Sigmoid colon (tissue), 7 donors: ENCODE data around the gene ABCC4. TPM values are rescaled to one million over a fixed set of nuclear protein-coding genes. Genes with fewer than 3 reads are reported as not detected.

Experiments
- DNase-seq: peaks from one replicate; pipeline ENCODE4 v3.0.0-alpha.2; 2019
- H3K27ac ChIP-seq, 4 donors: fragments of 200-600 bp; sonication (generic); one replicate each; pipeline ENCODE4 v1.5.1; 2016 to 2019; ENCODE audit warnings: mild to moderate bottlenecking in 1 of 4
- H3K27me3 ChIP-seq, 3 donors: fragments of 200-600 bp; sonication (generic); one replicate each; pipeline ENCODE4 v1.5.1; 2019; ENCODE audit warnings: mild to moderate bottlenecking in 1 of 3
- H3K36me3 ChIP-seq, 4 donors: fragments of 200-600 bp; sonication (generic); one replicate each; pipeline ENCODE4 v1.5.1; 2016 to 2019
- H3K4me1 ChIP-seq, 4 donors: fragments of 200-600 bp; sonication (generic); one replicate each; pipeline ENCODE4 v1.5.1; 2017 to 2019
- H3K4me3 ChIP-seq, 4 donors: fragments of 200-600 bp; sonication (generic); one replicate each; pipeline ENCODE4 v1.5.1; 2017 to 2019; ENCODE audit warnings: mild to moderate bottlenecking in 2 of 4, moderate library complexity in 1 of 4
- H3K9me3 ChIP-seq, 4 donors: fragments of 200-600 bp in 3 of 4; sonication (generic) in 3 of 4; one replicate each; pipeline versions ENCODE4 v1.5.1 to v1.6.1; 2013 to 2019
- CTCF ChIP-seq, 4 experiments: fragments of 450-650 bp in 3 of 4; fragments of 200-600 bp in 1 of 4; IDR thresholded peaks; one replicate each; pipeline ENCODE4 v1.5.1; 2016 to 2019; ENCODE audit warnings: antibody characterized with exemption in 4 of 4, mild to moderate bottlenecking in 3 of 4, moderate library complexity in 2 of 4
- EP300 ChIP-seq, 4 donors: sonication (generic); formaldehyde crosslinking; IDR thresholded peaks; one replicate each; pipeline ENCODE4 v1.6.1; 2017; ENCODE audit warnings: antibody characterized with exemption in 4 of 4
- POLR2A ChIP-seq, 2 donors: fragments of 450-650 bp; IDR thresholded peaks; one replicate each; pipeline ENCODE4 v1.6.1; 2016; ENCODE audit warnings: antibody characterized with exemption in 2 of 2, mild to moderate bottlenecking in 2 of 2, moderate library complexity in 2 of 2
- POLR2AphosphoS5 ChIP-seq, 4 donors: sonication (generic); formaldehyde crosslinking; IDR thresholded peaks; one replicate each; pipeline ENCODE4 v1.6.1; 2017; ENCODE audit warnings: antibody characterized with exemption in 4 of 4
- WGBS, 2 donors: extraction: QIAGEN DNeasy Blood & Tissue Kit; methylation state at CpG; one replicate each; pipeline ENCODE4 v1.1.7; 2013; 5-methylcytosine and 5-hydroxymethylcytosine counted together
- intact Hi-C: fragments of 100-400 bp; cut with DNase I; formaldehyde crosslinking; loops from one replicate; pipeline ENCODE4 v1.15.1; 2023
- polyA plus RNA-seq, 3 donors: library from polyadenylated mRNA; stranded (reverse); fragments of 200-250 nt; gene quantifications; one replicate each; pipeline ENCODE4 v1.2.3, GENCODE V29; 2013
- total RNA-seq, 4 donors: library from RNA; depleted of rRNA; stranded (reverse); fragments of >200 nt; gene quantifications; one replicate each; pipeline ENCODE4 v1.1.0, GENCODE V29; 2016
- donor health status: healthy with polysubstance abuse.
- donor health status: Bipolar disorder and iron deficiency.
- donor health status: healthy.

Gene ABCC4
- total and polyA plus RNA-seq, 7 donors, result 1.2 to 56.3 (median 24.3) TPM

GRCh38 chr13:95118541-95119324, 182.5 kb downstream of the ABCC4 start:
- H3K27me3 ChIP-seq, result no peaks in the 10 kb centered on the region
- DNase-seq, result no peak

GRCh38 chr13:95117092-95117491, 184.2 kb downstream of the ABCC4 start:
- DNase-seq, result no peak
- H3K36me3 ChIP-seq, result peaks cover 0 to 12% (median 0%) of the 10 kb centered on the region in 4 donors
- H3K27me3 ChIP-seq, result no peaks in the 10 kb centered on the region
- intact Hi-C loops, result no loop called here
- no peaks in the 10 kb centered on the region for H3K9me3 ChIP-seq
- 66 to 77% methylated on average over 6 of the region's 6 CpGs for WGBS, 2 donors
- H3K4me1 ChIP-seq, result no peaks in the 10 kb centered on the region
- no peak overlapping the region for H3K27ac ChIP-seq
- no peak for TF ChIP-seq EP300 (IDR thresholded peaks at IDR 0.05)
- no peak for TF ChIP-seq POLR2AphosphoS5 (IDR thresholded peaks at IDR 0.05)
- no peak for TF ChIP-seq CTCF (IDR thresholded peaks at IDR 0.05)
- TF ChIP-seq POLR2A (IDR thresholded peaks at IDR 0.05), result no peak
- H3K4me3 ChIP-seq, result no peak overlapping the region

More at GRCh38 chr13:95118541-95119324, 182.5 kb downstream of the ABCC4 start:
- Histone ChIP-seq H3K36me3 (peaks cover 0 to 12% (median 0%) of the 10 kb centered on the region in 4 donors), H3K27ac (no peak overlapping the region), H3K4me3 (no peak overlapping the region), H3K4me1 (no peaks in the 10 kb centered on the region), H3K9me3 (no peaks in the 10 kb centered on the region)
- WGBS, 2 donors, result 94 to 95% methylated on average over 8 of the region's 8 CpGs
- no peak for TF ChIP-seq CTCF (IDR thresholded peaks at IDR 0.05)
- no peak for TF ChIP-seq EP300 (IDR thresholded peaks at IDR 0.05)
- no peak for TF ChIP-seq POLR2AphosphoS5 (IDR thresholded peaks at IDR 0.05)
- no peak for TF ChIP-seq POLR2A (IDR thresholded peaks at IDR 0.05)
- intact Hi-C loops, result no loop called here

- peaks cover 0 to 12% (median 0%) of the 10 kb centered on the region in 4 donors for H3K36me3 ChIP-seq
- no peak overlapping the region for H3K27ac ChIP-seq
- H3K4me3 ChIP-seq, result no peak overlapping the region
- DNase-seq, result no peak
- H3K9me3 ChIP-seq, result no peaks in the 10 kb centered on the region
- H3K27me3 ChIP-seq, result no peaks in the 10 kb centered on the region
- intact Hi-C loops, result no loop called here
- 39 to 78% methylated on average over 10 of the region's 10 CpGs for WGBS, 2 donors
- H3K4me1 ChIP-seq, result no peaks in the 10 kb centered on the region
- TF ChIP-seq CTCF (IDR thresholded peaks at IDR 0.05) (no peak), POLR2AphosphoS5 (IDR thresholded peaks at IDR 0.05) (no peak), POLR2A (IDR thresholded peaks at IDR 0.05) (no peak), EP300 (IDR thresholded peaks at IDR 0.05) (no peak)
Observed at GRCh38 chr13:95115525-95115924, 185.7 kb downstream of the ABCC4 start.

- no peak for DNase-seq
- Histone ChIP-seq H3K36me3 (peaks cover 0 to 12% (median 0%) of the 10 kb centered on the region in 4 donors), H3K27me3 (no peaks in the 10 kb centered on the region), H3K4me3 (no peak overlapping the region), H3K27ac (no peak overlapping the region), H3K9me3 (no peaks in the 10 kb centered on the region), H3K4me1 (no peaks in the 10 kb centered on the region)
- intact Hi-C loops, result no loop called here
- WGBS, 2 donors, result 90 to 96% methylated on average over 5 of the region's 5 CpGs
- TF ChIP-seq EP300 (IDR thresholded peaks at IDR 0.05) (no peak), POLR2AphosphoS5 (IDR thresholded peaks at IDR 0.05) (no peak), CTCF (IDR thresholded peaks at IDR 0.05) (no peak), POLR2A (IDR thresholded peaks at IDR 0.05) (no peak)
Observed at GRCh38 chr13:95113601-95114000, 187.7 kb downstream of the ABCC4 start.
